Body of pancreas (tissue), 4 donors: ENCODE data around the gene MRPL21. TPM values are rescaled to one million over a fixed set of nuclear protein-coding genes. Genes with fewer than 3 reads are reported as not detected.

Source experiments
- ATAC-seq: fragments of 150-250 bp; one replicate; pipeline ENCODE4 v1.9.1; 2016
- DNase-seq, 4 donors: peaks; one replicate each; pipeline ENCODE4 v3.0.0-alpha.2; 2019
- H3K27ac ChIP-seq, 4 donors: fragments of 200-600 bp; sonication (generic); 1 replicate in 3 of 4; 2 replicates in 1 of 4; pipeline versions ENCODE4 v1.5.1 to v1.6.1; 2016 to 2019; ENCODE audit warnings: mild to moderate bottlenecking in 1 of 4, mixed read lengths in 1 of 4, moderate library complexity in 1 of 4
- H3K27me3 ChIP-seq, 2 donors: fragments of 200-600 bp; sonication (generic); one replicate each; pipeline ENCODE4 v1.6.0; 2016; ENCODE audit warnings: mild to moderate bottlenecking in 1 of 2
- H3K36me3 ChIP-seq, 2 donors: fragments of 200-600 bp; sonication (generic); replicated peaks in 1 of 2; 2 replicates each; pipeline ENCODE4 v1.5.1; 2016; ENCODE audit warnings: low read depth in 2 of 2; ENCODE audit not compliant: insufficient read depth in 1 of 2
- H3K4me1 ChIP-seq: fragments of 200-600 bp; sonication (generic); one replicate; pipeline ENCODE4 v1.6.0; 2016
- H3K4me3 ChIP-seq, 2 donors: fragments of 200-600 bp; sonication (generic); 1 replicate in 1 of 2; 2 replicates in 1 of 2; pipeline ENCODE4 v1.5.1; 2016 to 2019
- H3K9me3 ChIP-seq, 3 donors: fragments of 200-600 bp; sonication (generic); 1 replicate in 2 of 3; 2 replicates in 1 of 3; pipeline ENCODE4 v1.5.1; 2016
- POLR2A ChIP-seq, 3 donors: fragments of 450-650 bp; IDR thresholded peaks; one replicate each; pipeline ENCODE4 v1.6.1; 2016; ENCODE audit warnings: antibody characterized with exemption in 3 of 3, mild to moderate bottlenecking in 2 of 3
- WGBS, 2 donors: methylation state at CpG; one replicate each; pipeline ENCODE4 v1.1.5; 2017; 5-methylcytosine and 5-hydroxymethylcytosine counted together
- intact Hi-C: fragments of 100-400 bp; cut with DNase I; formaldehyde crosslinking; loops from one replicate; pipeline ENCODE4 v1.15.1; 2023
- total RNA-seq, 2 donors: library from RNA; depleted of rRNA; stranded (reverse); fragments of >200 nt; gene quantifications; one replicate each; pipeline ENCODE4 v1.1.0, GENCODE V29; 2016
- TF ChIP-seq, protein P1 (sequence below), 7 experiments: fragments of 450-650 bp in 4 of 7; fragments of 200-600 bp in 3 of 7; sonication (generic) in 3 of 7; IDR thresholded peaks; one replicate each; pipeline ENCODE4 v1.5.1; 2016 to 2019; ENCODE audit warnings: antibody characterized with exemption in 7 of 7

Gene MRPL21
- total RNA-seq, 2 donors from 2014 or later, result 21.8 to 45.7 TPM

DNA sequence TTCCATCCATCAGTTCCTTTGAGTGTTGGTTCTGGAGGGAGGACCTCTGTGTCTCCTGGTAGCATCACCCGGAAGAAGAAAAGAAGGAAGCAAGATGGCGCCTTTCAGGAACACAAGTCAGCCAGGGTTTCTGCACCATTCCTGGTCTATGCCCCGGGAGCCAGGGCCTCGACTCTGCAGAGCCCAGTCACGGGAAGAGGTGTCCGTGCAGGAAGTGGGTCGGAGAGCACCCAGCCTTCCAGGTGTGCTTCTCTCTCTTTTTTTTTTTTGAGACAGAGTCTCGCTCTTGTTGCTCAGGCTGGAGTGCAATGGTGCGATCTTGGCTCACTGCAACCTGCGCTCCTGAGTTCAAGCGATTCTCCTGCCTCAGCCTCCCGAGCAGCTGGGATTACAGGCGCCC is 21.2 kb downstream of the MRPL21 start:
- intact Hi-C loops, result no loop called here
- no peaks in the 10 kb centered on the region for H3K9me3 ChIP-seq
- no peak overlapping the region for H3K27ac ChIP-seq
- TF ChIP-seq POLR2A (IDR thresholded peaks at IDR 0.05), result no peak
- TF ChIP-seq, protein P1, sequence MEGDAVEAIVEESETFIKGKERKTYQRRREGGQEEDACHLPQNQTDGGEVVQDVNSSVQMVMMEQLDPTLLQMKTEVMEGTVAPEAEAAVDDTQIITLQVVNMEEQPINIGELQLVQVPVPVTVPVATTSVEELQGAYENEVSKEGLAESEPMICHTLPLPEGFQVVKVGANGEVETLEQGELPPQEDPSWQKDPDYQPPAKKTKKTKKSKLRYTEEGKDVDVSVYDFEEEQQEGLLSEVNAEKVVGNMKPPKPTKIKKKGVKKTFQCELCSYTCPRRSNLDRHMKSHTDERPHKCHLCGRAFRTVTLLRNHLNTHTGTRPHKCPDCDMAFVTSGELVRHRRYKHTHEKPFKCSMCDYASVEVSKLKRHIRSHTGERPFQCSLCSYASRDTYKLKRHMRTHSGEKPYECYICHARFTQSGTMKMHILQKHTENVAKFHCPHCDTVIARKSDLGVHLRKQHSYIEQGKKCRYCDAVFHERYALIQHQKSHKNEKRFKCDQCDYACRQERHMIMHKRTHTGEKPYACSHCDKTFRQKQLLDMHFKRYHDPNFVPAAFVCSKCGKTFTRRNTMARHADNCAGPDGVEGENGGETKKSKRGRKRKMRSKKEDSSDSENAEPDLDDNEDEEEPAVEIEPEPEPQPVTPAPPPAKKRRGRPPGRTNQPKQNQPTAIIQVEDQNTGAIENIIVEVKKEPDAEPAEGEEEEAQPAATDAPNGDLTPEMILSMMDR (IDR thresholded peaks at IDR 0.05), result no peak
- WGBS, 2 donors, result 88 to 97% methylated on average over 10 to 13 of the region's 13 CpGs
- ATAC-seq, result no peak
- no peaks in the 10 kb centered on the region for H3K27me3 ChIP-seq
- no peak overlapping the region for H3K4me3 ChIP-seq
- no peaks in the 10 kb centered on the region for H3K36me3 ChIP-seq
- H3K4me1 ChIP-seq, result no peaks in the 10 kb centered on the region
- DNase-seq, result no peak

DNA sequence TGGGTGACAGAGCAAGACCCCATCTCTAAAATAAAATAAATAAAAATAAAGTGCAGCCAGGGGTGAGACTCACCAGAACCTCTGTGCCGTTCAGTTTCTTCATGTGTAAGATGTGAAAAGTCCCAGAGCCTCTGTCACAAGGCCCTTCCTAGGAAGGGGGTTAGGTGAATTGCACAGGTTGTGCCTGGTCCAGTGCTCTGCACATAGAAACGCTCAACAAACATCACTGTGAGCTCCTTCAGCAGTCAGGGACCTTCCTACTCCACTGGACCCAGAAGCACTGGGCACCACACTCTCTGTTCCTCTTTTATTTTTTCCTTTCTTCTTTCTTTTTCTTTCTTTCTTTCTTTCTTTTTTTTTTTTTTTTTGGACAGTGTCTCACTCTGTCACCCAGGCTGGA is 22.3 kb downstream of the MRPL21 start:
- Histone ChIP-seq H3K9me3 (no peaks in the 10 kb centered on the region), H3K27ac (no peak overlapping the region), H3K27me3 (no peaks in the 10 kb centered on the region), H3K36me3 (no peaks in the 10 kb centered on the region), H3K4me1 (no peaks in the 10 kb centered on the region), H3K4me3 (no peak overlapping the region)
- no peak for TF ChIP-seq POLR2A (IDR thresholded peaks at IDR 0.05)
- TF ChIP-seq, protein P1 (IDR thresholded peaks at IDR 0.05), result no peak
- WGBS, 2 donors, result 82 to 95% methylated on average over 2 of the region's 2 CpGs
- no peak for ATAC-seq
- no peak for DNase-seq
- intact Hi-C loops, result no loop called here

DNA sequence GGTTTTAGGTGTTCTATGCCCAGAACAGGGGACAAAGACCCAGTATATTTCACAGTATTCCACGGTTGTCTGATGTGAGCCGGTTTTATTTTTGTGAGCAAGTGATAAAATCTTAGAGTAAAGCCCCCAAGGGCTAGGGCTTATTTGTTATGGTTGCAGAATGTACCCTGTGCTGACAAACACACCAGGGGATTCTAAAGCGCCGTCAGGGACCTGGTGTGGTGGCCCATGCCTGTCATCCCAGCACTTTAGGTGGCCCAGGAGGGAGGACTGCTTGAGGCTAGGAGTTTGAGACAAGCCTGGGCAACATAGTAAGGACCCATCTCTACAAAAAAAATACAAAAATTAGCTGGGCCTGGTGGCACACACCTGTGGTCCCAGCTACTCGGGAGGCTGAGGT is 22.8 kb downstream of the MRPL21 start:
- intact Hi-C loops, result no loop called here
- 93 to 100% methylated on average over 5 of the region's 5 CpGs for WGBS, 2 donors
- H3K4me1 ChIP-seq, result no peaks in the 10 kb centered on the region
- no peaks in the 10 kb centered on the region for H3K9me3 ChIP-seq
- no peak overlapping the region for H3K4me3 ChIP-seq
- no peak overlapping the region for H3K27ac ChIP-seq
- DNase-seq (no peak), ATAC-seq (no peak)
- TF ChIP-seq, protein P1 (IDR thresholded peaks at IDR 0.05), result no peak
- no peak for TF ChIP-seq POLR2A (IDR thresholded peaks at IDR 0.05)
- H3K27me3 ChIP-seq, result no peaks in the 10 kb centered on the region
- no peaks in the 10 kb centered on the region for H3K36me3 ChIP-seq

DNA sequence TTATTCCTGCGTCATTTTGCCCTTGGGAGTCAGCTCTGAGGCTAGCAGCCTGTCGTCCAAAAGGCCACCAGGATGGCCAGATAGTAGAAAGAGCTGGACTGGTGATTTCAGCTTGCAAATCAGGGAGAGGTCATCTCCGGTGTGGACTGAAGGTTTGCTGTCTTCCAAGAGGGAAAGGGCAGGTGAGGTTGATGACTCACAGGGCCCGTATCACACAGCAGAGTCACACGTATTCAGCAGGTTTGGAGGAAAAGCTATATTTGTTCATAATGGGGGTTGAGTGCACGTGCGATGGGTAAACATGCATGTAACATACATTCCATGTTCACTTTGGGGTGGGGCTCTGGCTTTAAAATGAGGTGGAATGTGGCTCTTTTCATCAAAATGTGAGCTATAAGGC is 25.6 kb downstream of the MRPL21 start:
- Histone ChIP-seq H3K36me3 (no peaks in the 10 kb centered on the region), H3K27me3 (no peaks in the 10 kb centered on the region), H3K4me1 (no peaks in the 10 kb centered on the region), H3K9me3 (no peaks in the 10 kb centered on the region), H3K27ac (no peak overlapping the region), H3K4me3 (no peak overlapping the region)
- intact Hi-C loops, result no loop called here
- ATAC-seq (no peak), DNase-seq (no peak)
- WGBS, 2 donors, result 79 to 100% methylated on average over 5 to 7 of the region's 7 CpGs
- TF ChIP-seq, protein P1 (IDR thresholded peaks at IDR 0.05), result no peak
- TF ChIP-seq POLR2A (IDR thresholded peaks at IDR 0.05), result no peak

DNA sequence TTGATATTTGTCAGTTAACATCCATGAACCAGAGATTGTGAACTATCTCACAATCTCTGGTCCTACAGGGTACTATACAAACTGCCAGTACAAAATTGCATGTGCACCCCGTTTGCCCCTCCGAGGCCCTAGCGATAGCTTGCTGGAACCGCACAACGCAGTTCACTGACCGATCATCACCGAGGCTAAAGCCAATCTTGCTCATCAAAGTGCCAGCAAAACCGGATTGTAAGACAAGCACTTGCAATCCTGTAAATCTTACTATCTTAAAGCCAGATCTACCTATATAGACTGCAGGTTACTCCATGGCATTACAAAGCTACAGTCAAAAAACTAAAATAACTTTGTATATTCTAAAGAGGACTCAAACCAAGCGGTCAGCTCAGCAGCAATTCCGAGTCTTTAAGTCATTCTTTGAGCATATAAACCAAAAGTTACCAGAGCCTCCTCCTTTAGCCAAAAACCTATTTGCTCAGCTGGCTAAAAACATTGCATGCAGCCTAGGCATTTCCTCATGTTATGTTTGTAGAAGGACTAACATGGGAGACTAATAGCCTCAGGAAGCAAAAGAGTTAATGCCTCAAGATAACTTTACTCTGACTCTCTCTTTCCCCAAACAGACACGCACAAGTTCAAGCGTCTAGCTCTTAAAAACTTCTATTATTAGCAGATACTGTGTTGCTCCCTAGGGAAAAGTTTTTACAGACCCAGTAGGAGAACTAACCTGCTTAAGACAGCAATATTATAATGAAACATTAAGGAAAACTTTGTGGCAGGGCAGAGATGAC is 31.2 kb downstream of the MRPL21 start:
- no peak overlapping the region for H3K27ac ChIP-seq
- H3K4me3 ChIP-seq, result no peak overlapping the region
- 52 to 64% methylated on average over 12 of the region's 12 CpGs for WGBS, 2 donors
- H3K27me3 ChIP-seq, result no peaks in the 10 kb centered on the region
- H3K36me3 ChIP-seq, result no peaks in the 10 kb centered on the region
- H3K4me1 ChIP-seq, result peaks cover 7% of the 10 kb centered on the region
- no peaks in the 10 kb centered on the region for H3K9me3 ChIP-seq
- no peak for DNase-seq
- TF ChIP-seq, protein P1 (IDR thresholded peaks at IDR 0.05), result no peak
- TF ChIP-seq POLR2A (IDR thresholded peaks at IDR 0.05), result no peak
- no peak for ATAC-seq
- intact Hi-C loops, result no loop called here
